OCI-LY1 (cell line): ENCODE results near the gene PPP2R3B.

Source experiments
- H2AFZ ChIP-seq: fragments of 200-600 bp; sonication (generic), shearing (Covaris generic); 2 replicates; pipeline ENCODE4 v1.6.0; 2014; ENCODE audit warnings: antibody characterized with exemption, mild to moderate bottlenecking, low read length
- H3F3A ChIP-seq: fragments of 200-600 bp; sonication (generic), shearing (Covaris generic); 2 replicates; pipeline ENCODE4 v1.6.0; 2014; ENCODE audit warnings: mild to moderate bottlenecking, antibody characterized with exemption, low read length, moderate library complexity; ENCODE audit not compliant: insufficient read depth
- H3K27ac ChIP-seq: fragments of 200-600 bp; sonication (generic); 2 replicates; pipeline ENCODE4 v1.5.1; 2014; ENCODE audit warnings: low read length, mixed run types, mild to moderate bottlenecking, low read depth; ENCODE audit not compliant: poor library complexity, severe bottlenecking
- H3K27me3 ChIP-seq: fragments of 200-600 bp; sonication (generic); 2 replicates; pipeline ENCODE4 v1.6.0; 2014; ENCODE audit warnings: antibody characterized with exemption, mild to moderate bottlenecking, low read length, moderate library complexity; ENCODE audit not compliant: insufficient read depth
- H3K36me3 ChIP-seq: fragments of 200-600 bp; sonication (generic); 2 replicates; pipeline ENCODE4 v1.6.1; 2014; ENCODE audit warnings: mild to moderate bottlenecking, antibody characterized with exemption, low read length, moderate library complexity, mixed read lengths; ENCODE audit not compliant: insufficient read depth
- H3K4me1 ChIP-seq: fragments of 200-600 bp; sonication (generic); 2 replicates; pipeline ENCODE4 v1.5.1; 2014; ENCODE audit warnings: mild to moderate bottlenecking, low read length, moderate library complexity; ENCODE audit not compliant: insufficient read depth, severe bottlenecking
- H3K4me2 ChIP-seq: fragments of 200-600 bp; sonication (generic), shearing (Covaris generic); 2 replicates; pipeline ENCODE4 v1.6.1; 2014; ENCODE audit warnings: low read length
- H3K4me3 ChIP-seq: fragments of 200-600 bp; sonication (generic); 2 replicates; pipeline ENCODE4 v1.5.1; 2014; ENCODE audit warnings: low read length, low read depth, mild to moderate bottlenecking, mixed read lengths; ENCODE audit not compliant: poor library complexity, severe bottlenecking
- H3K79me2 ChIP-seq: fragments of 200-600 bp; shearing (Covaris generic); 2 replicates; pipeline ENCODE4 v1.6.1; 2016; ENCODE audit warnings: mixed run types, low read length, mixed read lengths; ENCODE audit not compliant: insufficient read depth
- H3K9ac ChIP-seq: fragments of 200-600 bp; sonication (generic), shearing (Covaris generic); 2 replicates; pipeline ENCODE4 v1.6.1; 2014; ENCODE audit warnings: mild to moderate bottlenecking, low read length, mixed read lengths
- H3K9me2 ChIP-seq: fragments of 200-600 bp; sonication (generic), shearing (Covaris generic); 2 replicates; pipeline ENCODE4 v1.6.1; 2014; ENCODE audit warnings: low read depth, mild to moderate bottlenecking, low read length, mixed read lengths
- H3K9me3 ChIP-seq: fragments of 200-600 bp; shearing (Covaris generic); 2 replicates; pipeline ENCODE4 v1.6.1; 2014; ENCODE audit warnings: low read length, mixed read lengths
- H4K20me1 ChIP-seq: fragments of 200-600 bp; sonication (generic), shearing (Covaris generic); 2 replicates; pipeline ENCODE4 v1.6.0; 2016; ENCODE audit warnings: mild to moderate bottlenecking, low read length; ENCODE audit not compliant: insufficient read depth
- CTCF ChIP-seq: fragments of 200-600 bp; sonication (generic), shearing (Covaris generic); IDR thresholded peaks from 2 replicates; pipeline ENCODE4 v1.5.1; 2017; ENCODE audit warnings: mild to moderate bottlenecking, antibody characterized with exemption, low read length, moderate library complexity, mixed read lengths
- EZH2 ChIP-seq: fragments of 200-600 bp; sonication (generic), shearing (Covaris generic); IDR thresholded peaks from 2 replicates; pipeline ENCODE4 v1.8.0; 2017; ENCODE audit warnings: borderline replicate concordance, mixed run types, mild to moderate bottlenecking, antibody characterized with exemption, low read length, moderate library complexity, mixed read lengths

PPP2R3B gene

GRCh38 chrX:425056-425455, 38.3 kb upstream of the PPP2R3B start:
- Histone ChIP-seq H3K79me2 (no peaks in the 10 kb centered on the region), H3F3A (no peaks in the 10 kb centered on the region), H3K9me3 (no peaks in the 10 kb centered on the region), H4K20me1 (no peaks in the 10 kb centered on the region), H3K36me3 (no peaks in the 10 kb centered on the region), H3K27me3 (no peaks in the 10 kb centered on the region), H3K9me2 (no peaks in the 10 kb centered on the region), H3K4me2 (no peak overlapping the region), H3K9ac (no peak overlapping the region), H2AFZ (no peak overlapping the region), H3K4me1 (no peaks in the 10 kb centered on the region), H3K4me3 (no peak overlapping the region), H3K27ac (no peak overlapping the region)
- TF ChIP-seq EZH2 = no peak

GRCh38 chrX:421646-422391, 35.1 kb upstream of the PPP2R3B start:
- no peaks in the 10 kb centered on the region for H3K27me3 ChIP-seq

GRCh38 chrX:420496-421223, 34.0 kb upstream of the PPP2R3B start:
- Histone ChIP-seq H2AFZ (no peak overlapping the region), H3K27me3 (no peaks in the 10 kb centered on the region), H3K4me1 (no peaks in the 10 kb centered on the region), H3F3A (no peaks in the 10 kb centered on the region), H3K4me2 (no peak overlapping the region), H3K9me3 (no peaks in the 10 kb centered on the region), H3K9me2 (no peaks in the 10 kb centered on the region), H3K36me3 (no peaks in the 10 kb centered on the region), H4K20me1 (no peaks in the 10 kb centered on the region), H3K79me2 (no peaks in the 10 kb centered on the region), H3K27ac (no peak overlapping the region), H3K9ac (no peak overlapping the region), H3K4me3 (no peak overlapping the region)
- TF ChIP-seq EZH2 (no peak), CTCF (no peak)

More at GRCh38 chrX:421646-422391, 35.1 kb upstream of the PPP2R3B start:
- no peaks in the 10 kb centered on the region for H4K20me1 ChIP-seq
- no peak overlapping the region for H3K27ac ChIP-seq
- no peak overlapping the region for H2AFZ ChIP-seq
- H3K4me2 ChIP-seq = no peak overlapping the region
- no peaks in the 10 kb centered on the region for H3K79me2 ChIP-seq
- no peaks in the 10 kb centered on the region for H3K9me2 ChIP-seq
- no peaks in the 10 kb centered on the region for H3K9me3 ChIP-seq
- no peak overlapping the region for H3K9ac ChIP-seq
- no peaks in the 10 kb centered on the region for H3F3A ChIP-seq
- H3K36me3 ChIP-seq = no peaks in the 10 kb centered on the region
- H3K4me1 ChIP-seq = no peaks in the 10 kb centered on the region
- TF ChIP-seq CTCF (no peak), EZH2 (no peak)
- H3K4me3 ChIP-seq = no peak overlapping the region
